Breast epithelium (tissue), 4 donors: ENCODE data around the gene REEP3. TPM values are rescaled to one million over a fixed set of nuclear protein-coding genes. Genes with fewer than 3 reads are reported as not detected.
A peak's percentile ranks its signal among the peaks of the same experiment; 100 is the strongest.
"Not testable (repeated sequence)": the region's sequence is repeated elsewhere in the genome, so short reads cannot be mapped to it uniquely, and the experiment has no call there.

Experiments used
- DNase-seq, 2 donors: peaks; one replicate each; pipeline ENCODE4 v3.0.0-alpha.2; 2019; ENCODE audit warnings: low spot score in 2 of 2
- H3K27ac ChIP-seq, 2 donors: fragments of 200-600 bp; sonication (generic) in 1 of 2; one replicate each; pipeline ENCODE4 v1.5.1; 2016 to 2019; ENCODE audit warnings: mild to moderate bottlenecking in 1 of 2
- H3K27me3 ChIP-seq, 2 donors: fragments of 200-600 bp; sonication (generic) in 1 of 2; one replicate each; pipeline versions ENCODE4 v1.5.1 to v1.6.0; 2017 to 2019; ENCODE audit warnings: control low read depth in 1 of 2, mild to moderate bottlenecking in 1 of 2
- H3K36me3 ChIP-seq: fragments of 200-600 bp; one replicate; pipeline ENCODE4 v1.5.1; 2019
- H3K4me1 ChIP-seq, 2 donors: fragments of 200-600 bp; sonication (generic); one replicate each; pipeline ENCODE4 v1.5.1; 2016 to 2019; ENCODE audit warnings: control low read depth in 1 of 2
- H3K4me3 ChIP-seq, 3 donors: fragments of 200-600 bp; sonication (generic); 1 replicate in 2 of 3; 2 replicates in 1 of 3; pipeline ENCODE4 v1.5.1; 2016 to 2019; ENCODE audit warnings: mild to moderate bottlenecking in 3 of 3, moderate library complexity in 2 of 3
- H3K9me3 ChIP-seq, 2 donors: fragments of 200-600 bp; sonication (generic) in 1 of 2; one replicate each; pipeline ENCODE4 v1.5.1; 2016 to 2019; ENCODE audit warnings: control low read depth in 1 of 2
- POLR2A ChIP-seq: fragments of 450-650 bp; IDR thresholded peaks from one replicate; pipeline ENCODE4 v1.6.1; 2016; ENCODE audit warnings: antibody characterized with exemption, mild to moderate bottlenecking, moderate library complexity
- POLR2AphosphoS5 ChIP-seq, 3 donors: sonication (generic); formaldehyde crosslinking; IDR thresholded peaks; one replicate each; pipeline ENCODE4 v1.6.1; 2017; ENCODE audit warnings: antibody characterized with exemption in 3 of 3
- intact Hi-C: fragments of 100-400 bp; cut with DNase I; formaldehyde crosslinking; loops from one replicate; pipeline ENCODE4 v1.15.1; 2023; ENCODE audit warnings: low total_unique reads
- total RNA-seq, 3 donors: library from RNA; depleted of rRNA; stranded (reverse); fragments of >200 nt; gene quantifications; one replicate each; pipeline ENCODE4 v1.1.0, GENCODE V29; 2016
- TF ChIP-seq, protein P1 (sequence below), 3 donors: fragments of 450-650 bp; IDR thresholded peaks; one replicate each; pipeline ENCODE4 v1.5.1; 2016 to 2017; ENCODE audit warnings: antibody characterized with exemption in 3 of 3, mild to moderate bottlenecking in 3 of 3, moderate library complexity in 3 of 3

The REEP3 gene
- total RNA-seq, 3 donors from 2014 or later = 55.4 to 74.1 (median 63.6) TPM

DNA sequence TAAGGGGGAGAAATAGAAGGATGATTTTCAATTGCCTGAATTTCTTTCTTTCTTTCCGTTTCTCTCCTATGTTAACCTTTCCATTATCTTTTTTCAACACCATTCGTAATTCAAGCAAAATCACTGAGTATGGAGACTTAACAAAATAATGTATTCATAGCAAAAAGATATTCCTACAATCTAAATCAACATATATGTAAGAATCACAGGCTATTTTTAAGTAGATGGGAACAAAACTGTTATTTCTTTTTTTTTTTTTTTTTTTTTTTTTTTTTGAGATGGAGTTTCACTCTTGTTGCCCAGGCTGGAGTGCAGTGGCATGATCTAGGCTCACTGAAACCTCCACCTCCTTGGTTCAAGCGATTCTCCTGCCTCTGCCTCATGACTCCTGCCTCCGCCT, 28.2 kb upstream of the REEP3 start:
- H3K4me1 ChIP-seq = no peaks in the 10 kb centered on the region
- no peak for DNase-seq
- H3K27me3 ChIP-seq = no peaks in the 10 kb centered on the region
- intact Hi-C loops = no loop called here
- H3K9me3 ChIP-seq = peaks cover 0 to 4% of the 10 kb centered on the region in 2 donors
- no peak overlapping the region for H3K4me3 ChIP-seq
- no peaks in the 10 kb centered on the region for H3K36me3 ChIP-seq
- TF ChIP-seq POLR2A (no peak), POLR2AphosphoS5 (IDR thresholded peaks at IDR 0.05) (no peak)
- TF ChIP-seq, protein P1, sequence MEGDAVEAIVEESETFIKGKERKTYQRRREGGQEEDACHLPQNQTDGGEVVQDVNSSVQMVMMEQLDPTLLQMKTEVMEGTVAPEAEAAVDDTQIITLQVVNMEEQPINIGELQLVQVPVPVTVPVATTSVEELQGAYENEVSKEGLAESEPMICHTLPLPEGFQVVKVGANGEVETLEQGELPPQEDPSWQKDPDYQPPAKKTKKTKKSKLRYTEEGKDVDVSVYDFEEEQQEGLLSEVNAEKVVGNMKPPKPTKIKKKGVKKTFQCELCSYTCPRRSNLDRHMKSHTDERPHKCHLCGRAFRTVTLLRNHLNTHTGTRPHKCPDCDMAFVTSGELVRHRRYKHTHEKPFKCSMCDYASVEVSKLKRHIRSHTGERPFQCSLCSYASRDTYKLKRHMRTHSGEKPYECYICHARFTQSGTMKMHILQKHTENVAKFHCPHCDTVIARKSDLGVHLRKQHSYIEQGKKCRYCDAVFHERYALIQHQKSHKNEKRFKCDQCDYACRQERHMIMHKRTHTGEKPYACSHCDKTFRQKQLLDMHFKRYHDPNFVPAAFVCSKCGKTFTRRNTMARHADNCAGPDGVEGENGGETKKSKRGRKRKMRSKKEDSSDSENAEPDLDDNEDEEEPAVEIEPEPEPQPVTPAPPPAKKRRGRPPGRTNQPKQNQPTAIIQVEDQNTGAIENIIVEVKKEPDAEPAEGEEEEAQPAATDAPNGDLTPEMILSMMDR (IDR thresholded peaks at IDR 0.05) = no peak
- H3K27ac ChIP-seq = peak overlapping the region; percentile 68 to 84

DNA sequence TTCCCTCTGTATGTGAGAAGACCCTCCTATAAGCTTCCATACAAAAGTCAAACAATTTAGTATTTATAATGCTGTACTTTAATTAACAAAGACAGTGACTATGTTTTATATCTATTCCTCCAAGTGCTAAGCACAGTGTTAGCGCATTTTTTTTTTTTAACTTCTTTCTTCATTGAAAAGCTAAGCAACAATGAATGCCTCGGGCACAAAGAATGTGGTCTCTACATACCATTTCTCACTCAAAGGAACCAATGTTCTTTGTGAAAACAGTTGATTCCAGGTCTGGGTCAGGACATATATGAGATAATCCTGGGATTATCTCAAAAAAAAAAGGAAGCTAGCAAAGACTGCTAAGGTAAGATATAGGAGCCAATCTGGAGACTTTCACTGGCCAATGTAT, 26.2 kb upstream of the REEP3 start:
- intact Hi-C loops = no loop called here
- Histone ChIP-seq H3K9me3 (peaks cover 0 to 4% of the 10 kb centered on the region in 2 donors), H3K36me3 (no peaks in the 10 kb centered on the region), H3K27ac (no peak overlapping the region), H3K27me3 (no peaks in the 10 kb centered on the region), H3K4me3 (no peak overlapping the region), H3K4me1 (no peaks in the 10 kb centered on the region)
- no peak for TF ChIP-seq POLR2A
- TF ChIP-seq, protein P1 (IDR thresholded peaks at IDR 0.05) = no peak
- no peak for TF ChIP-seq POLR2AphosphoS5 (IDR thresholded peaks at IDR 0.05)
- no peak for DNase-seq

DNA sequence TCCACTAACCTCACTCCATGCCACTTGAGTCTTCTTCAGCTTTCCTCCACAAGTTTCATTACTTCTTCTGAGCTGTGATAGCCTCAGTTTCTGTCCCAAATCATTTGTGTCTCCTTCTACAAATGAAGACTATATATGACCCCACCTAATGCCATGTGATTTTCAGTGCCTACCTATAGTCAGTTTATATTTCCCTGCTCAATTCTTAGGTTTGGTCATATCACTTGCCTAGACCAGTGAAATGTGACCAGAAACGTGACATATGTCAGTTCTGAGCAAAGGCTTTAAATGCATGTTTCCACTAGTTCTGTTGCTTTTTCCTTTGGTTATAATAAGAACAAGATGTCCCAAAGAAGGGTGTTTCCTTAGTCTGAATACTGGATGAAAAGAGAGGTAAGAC, 24.6 kb upstream of the REEP3 start:
- no peak for DNase-seq
- TF ChIP-seq POLR2AphosphoS5 (IDR thresholded peaks at IDR 0.05) (no peak), POLR2A (no peak)
- TF ChIP-seq, protein P1 (IDR thresholded peaks at IDR 0.05) = no peak
- Histone ChIP-seq H3K27ac (no peak overlapping the region), H3K36me3 (no peaks in the 10 kb centered on the region), H3K4me1 (no peaks in the 10 kb centered on the region), H3K27me3 (no peaks in the 10 kb centered on the region), H3K9me3 (no peaks in the 10 kb centered on the region), H3K4me3 (no peak overlapping the region)
- intact Hi-C loops = no loop called here

DNA sequence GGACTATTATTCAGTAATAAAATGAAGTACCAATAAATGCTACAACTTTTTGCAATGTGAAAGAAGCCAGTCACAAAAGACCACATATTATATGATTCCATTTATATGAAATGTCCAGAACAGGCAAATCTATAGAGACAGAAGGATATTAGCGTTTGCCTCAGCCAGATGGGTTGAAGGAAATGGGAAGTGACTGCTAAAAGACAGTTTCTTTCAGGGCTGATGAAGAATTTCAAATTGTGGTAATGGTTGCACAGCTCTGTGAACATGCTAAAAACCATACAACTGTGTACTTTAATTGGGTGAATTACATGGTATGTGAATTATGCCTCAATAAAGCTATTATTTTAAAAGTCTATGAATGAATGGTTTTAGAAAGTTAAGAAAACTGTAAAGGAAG, 23.9 kb upstream of the REEP3 start:
- intact Hi-C loops = no loop called here
- Histone ChIP-seq H3K4me1 (no peaks in the 10 kb centered on the region), H3K9me3 (no peaks in the 10 kb centered on the region), H3K36me3 (no peaks in the 10 kb centered on the region), H3K27ac (no peak overlapping the region), H3K4me3 (no peak overlapping the region), H3K27me3 (no peaks in the 10 kb centered on the region)
- TF ChIP-seq, protein P1 (IDR thresholded peaks at IDR 0.05) = no peak
- no peak for TF ChIP-seq POLR2AphosphoS5 (IDR thresholded peaks at IDR 0.05)
- TF ChIP-seq POLR2A = no peak
- no peak for DNase-seq

DNA sequence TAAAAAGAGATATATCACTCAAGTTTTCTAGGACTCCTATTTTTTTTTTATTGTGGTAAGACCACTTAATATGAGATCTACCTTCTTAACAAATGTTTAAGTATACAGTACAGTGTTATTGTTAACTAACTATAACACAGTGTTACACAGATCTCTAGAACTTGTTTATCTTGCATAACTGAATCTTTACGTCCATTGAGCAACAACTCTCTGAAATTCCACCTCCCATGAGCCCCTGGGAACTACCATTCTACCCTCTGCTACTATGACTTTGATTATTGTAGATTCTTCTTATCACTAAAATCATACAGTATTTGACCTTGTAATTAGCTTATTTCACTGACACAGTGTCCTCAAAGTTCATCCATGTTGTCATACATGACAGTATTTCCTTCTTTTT, 22.5 kb upstream of the REEP3 start:
- H3K9me3 ChIP-seq = no peaks in the 10 kb centered on the region
- H3K36me3 ChIP-seq = no peaks in the 10 kb centered on the region
- intact Hi-C loops = no loop called here
- H3K27ac ChIP-seq = no peak overlapping the region
- peaks cover 0 to 4% of the 10 kb centered on the region in 2 donors for H3K4me1 ChIP-seq
- H3K4me3 ChIP-seq = no peak overlapping the region
- no peaks in the 10 kb centered on the region for H3K27me3 ChIP-seq
- no peak for TF ChIP-seq POLR2AphosphoS5 (IDR thresholded peaks at IDR 0.05)
- TF ChIP-seq, protein P1 (IDR thresholded peaks at IDR 0.05) = no peak
- TF ChIP-seq POLR2A = no peak
- no peak for DNase-seq

DNA sequence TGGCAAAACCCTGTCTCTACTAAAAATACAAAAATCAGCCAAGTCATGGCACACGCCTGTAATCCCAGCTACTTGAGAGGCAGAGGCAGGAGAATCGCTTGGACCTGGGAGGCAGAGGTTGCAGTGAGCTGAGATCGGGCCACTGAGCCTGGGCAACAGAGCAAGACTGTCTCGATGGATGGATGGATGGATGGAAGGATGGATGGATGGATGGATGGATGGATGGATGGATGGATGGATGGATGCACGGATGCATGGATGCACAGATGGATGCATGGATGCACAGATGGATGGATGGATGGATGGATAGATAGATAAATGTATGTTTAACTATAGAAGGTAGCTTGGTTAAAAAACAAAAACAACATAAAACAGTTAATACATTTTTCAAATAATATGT, 20.6 kb upstream of the REEP3 start:
- H3K9me3 ChIP-seq, intact Hi-C loops, H3K27ac ChIP-seq, DNase-seq, H3K4me3 ChIP-seq, H3K27me3 ChIP-seq, H3K36me3 ChIP-seq: not testable (repeated sequence)
- H3K4me1 ChIP-seq = peaks cover 0 to 15% of the 10 kb centered on the region in 2 donors
